A549 (cell line): ENCODE data around the gene NKAIN4.

Experiments used
- BCL3 ChIP-seq: fragments of >200 bp; sonication (Bioruptor Twin); formaldehyde crosslinking; IDR thresholded peaks from 3 replicates; pipeline ENCODE4 v1.6.1; 2016
- BHLHE40 ChIP-seq: IDR thresholded peaks from 2 replicates; pipeline ENCODE4 v1.6.1; 2012; ENCODE audit warnings: low read depth, low read length, inconsistent platforms
- EP300 ChIP-seq, 2 experiments: fragments of >200 bp; sonication (Bioruptor Twin); formaldehyde crosslinking; IDR thresholded peaks; 2 replicates in 1 of 2; 3 replicates in 1 of 2; pipeline ENCODE4 v1.6.1; 2016 to 2017
- POLR2A ChIP-seq: IDR thresholded peaks from 2 replicates; pipeline ENCODE4 v1.6.1; 2012; ENCODE audit warnings: mild to moderate bottlenecking, low read length
- RCOR1 ChIP-seq: fragments of 150-350 bp; IDR thresholded peaks from 2 replicates; pipeline ENCODE4 v1.6.1; 2014; ENCODE audit warnings: antibody characterized with exemption, low read length, low read depth
- REST ChIP-seq: fragments of 200-600 bp; sonication (generic); IDR thresholded peaks from 2 replicates; pipeline ENCODE4 v1.6.1; 2016; ENCODE audit warnings: antibody characterized with exemption, mild to moderate bottlenecking, moderate library complexity
- TF ChIP-seq, protein P1 (sequence below): IDR thresholded peaks from 2 replicates; pipeline ENCODE4 v1.6.1; 2012; ENCODE audit warnings: low read depth, borderline replicate concordance
- TF ChIP-seq, protein P2 (sequence below): IDR thresholded peaks from 2 replicates; pipeline ENCODE4 v1.6.1; 2012
- TF ChIP-seq, protein P3 (sequence below): fragments of >200 bp; sonication (Bioruptor Twin); formaldehyde crosslinking; IDR thresholded peaks from 3 replicates; pipeline ENCODE4 v1.5.1; 2016

DNA sequence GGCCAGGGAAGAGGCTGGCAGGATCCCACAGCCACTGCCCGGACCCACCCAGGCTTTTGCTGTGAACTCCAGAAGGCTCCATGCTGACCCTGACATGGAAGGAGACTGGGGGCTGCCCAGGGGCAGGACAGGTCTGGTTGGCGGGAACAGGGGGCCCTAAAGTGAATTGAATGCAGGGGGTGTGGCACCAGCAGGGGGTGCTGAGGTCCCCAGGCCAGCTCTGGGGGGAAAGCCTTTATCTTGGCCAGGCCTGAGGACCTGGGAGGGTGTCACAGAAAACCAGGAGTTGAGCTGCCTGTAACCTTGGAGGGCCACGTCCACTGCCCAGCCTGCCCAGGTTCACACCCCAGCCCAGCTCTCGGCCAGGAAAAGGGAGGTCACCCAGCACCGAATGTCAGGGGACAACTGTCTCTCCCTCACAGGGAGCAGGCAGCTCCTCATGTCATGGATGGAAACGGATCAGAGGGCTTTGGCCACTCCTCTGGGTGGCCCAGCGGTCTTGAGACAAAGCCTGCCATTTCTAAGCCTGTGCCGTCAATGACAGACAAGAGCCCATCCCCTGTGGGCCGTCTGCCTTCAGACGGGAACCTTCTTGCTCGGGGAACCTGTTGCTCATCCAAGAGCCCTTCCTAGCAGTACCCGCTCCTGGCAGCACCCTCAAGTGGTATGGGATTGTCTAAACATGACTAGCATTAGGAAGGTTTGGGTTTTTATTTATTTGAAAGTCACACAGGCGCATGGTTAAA, 35.4 kb downstream of the NKAIN4 start:
- TF ChIP-seq, protein P1, sequence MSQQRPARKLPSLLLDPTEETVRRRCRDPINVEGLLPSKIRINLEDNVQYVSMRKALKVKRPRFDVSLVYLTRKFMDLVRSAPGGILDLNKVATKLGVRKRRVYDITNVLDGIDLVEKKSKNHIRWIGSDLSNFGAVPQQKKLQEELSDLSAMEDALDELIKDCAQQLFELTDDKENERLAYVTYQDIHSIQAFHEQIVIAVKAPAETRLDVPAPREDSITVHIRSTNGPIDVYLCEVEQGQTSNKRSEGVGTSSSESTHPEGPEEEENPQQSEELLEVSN = no peak
- TF ChIP-seq RCOR1 = no peak
- TF ChIP-seq EP300 (IDR thresholded peaks at IDR 0.05) = no peak
- no peak for TF ChIP-seq BCL3
- no peak for TF ChIP-seq POLR2A
- TF ChIP-seq, protein P2, sequence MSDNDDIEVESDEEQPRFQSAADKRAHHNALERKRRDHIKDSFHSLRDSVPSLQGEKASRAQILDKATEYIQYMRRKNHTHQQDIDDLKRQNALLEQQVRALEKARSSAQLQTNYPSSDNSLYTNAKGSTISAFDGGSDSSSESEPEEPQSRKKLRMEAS = no peak
- TF ChIP-seq, protein P3, sequence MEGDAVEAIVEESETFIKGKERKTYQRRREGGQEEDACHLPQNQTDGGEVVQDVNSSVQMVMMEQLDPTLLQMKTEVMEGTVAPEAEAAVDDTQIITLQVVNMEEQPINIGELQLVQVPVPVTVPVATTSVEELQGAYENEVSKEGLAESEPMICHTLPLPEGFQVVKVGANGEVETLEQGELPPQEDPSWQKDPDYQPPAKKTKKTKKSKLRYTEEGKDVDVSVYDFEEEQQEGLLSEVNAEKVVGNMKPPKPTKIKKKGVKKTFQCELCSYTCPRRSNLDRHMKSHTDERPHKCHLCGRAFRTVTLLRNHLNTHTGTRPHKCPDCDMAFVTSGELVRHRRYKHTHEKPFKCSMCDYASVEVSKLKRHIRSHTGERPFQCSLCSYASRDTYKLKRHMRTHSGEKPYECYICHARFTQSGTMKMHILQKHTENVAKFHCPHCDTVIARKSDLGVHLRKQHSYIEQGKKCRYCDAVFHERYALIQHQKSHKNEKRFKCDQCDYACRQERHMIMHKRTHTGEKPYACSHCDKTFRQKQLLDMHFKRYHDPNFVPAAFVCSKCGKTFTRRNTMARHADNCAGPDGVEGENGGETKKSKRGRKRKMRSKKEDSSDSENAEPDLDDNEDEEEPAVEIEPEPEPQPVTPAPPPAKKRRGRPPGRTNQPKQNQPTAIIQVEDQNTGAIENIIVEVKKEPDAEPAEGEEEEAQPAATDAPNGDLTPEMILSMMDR = no peak
- no peak for TF ChIP-seq REST
- TF ChIP-seq BHLHE40 = no peak
